HG03520 (cell line): Measurements from ENCODE around the gene NMT1.
"Not testable (repeated sequence)": the region's sequence is repeated elsewhere in the genome, so short reads cannot be mapped to it uniquely, and the experiment has no call there.

Experiments used
- ATAC-seq: cut with Tn5 transposase; IDR thresholded peaks from one replicate; pipeline ENCODE4 v1.9.1; 2021; ENCODE audit warnings: mild to moderate bottlenecking, moderate library complexity; ENCODE audit not compliant: unreplicated experiment

NMT1 gene

GRCh38 chr17:45035848-45036247 lies 25.3 kb upstream of the NMT1 start:
- ATAC-seq, result no peak

- no peak for ATAC-seq
These were observed 24.4 kb upstream of the NMT1 start for GRCh38 chr17:45036691-45037090.

- no peak for ATAC-seq
These were observed 22.1 kb upstream of the NMT1 start for GRCh38 chr17:45038728-45039634.

- ATAC-seq, result no peak
These were observed 20.7 kb upstream of the NMT1 start for GRCh38 chr17:45040459-45040858.

GRCh38 chr17:45042346-45043120 lies 18.6 kb upstream of the NMT1 start:
- ATAC-seq, result no peak

GRCh38 chr17:45043813-45044540 lies 17.1 kb upstream of the NMT1 start:
- ATAC-seq, result no peak

- ATAC-seq, result no peak
These were observed 14.5 kb upstream of the NMT1 start for GRCh38 chr17:45046537-45047125.

- no peak for ATAC-seq
These were observed 12.1 kb upstream of the NMT1 start for GRCh38 chr17:45048795-45049563.

GRCh38 chr17:45050481-45051059 lies 10.5 kb upstream of the NMT1 start:
- ATAC-seq, result no peak

GRCh38 chr17:45051060-45051719 lies 9.9 kb upstream of the NMT1 start, which contains the start of gene DCAKD:
Gene DCAKD (minus strand): TSS chr17:45051632. CDS start chr17:45034885, 16,747 bp downstream.
- ATAC-seq, result peak; percentile 95

GRCh38 chr17:45051720-45052051 lies 9.4 kb upstream of the NMT1 start:
- ATAC-seq, result not testable (repeated sequence)

- no peak for ATAC-seq
These were observed 8.9 kb upstream of the NMT1 start for GRCh38 chr17:45052052-45052772.

GRCh38 chr17:45060382-45060796 lies 728 bp upstream of the NMT1 start:
- ATAC-seq, result no peak

GRCh38 chr17:45061606-45062205 lies 589 bp downstream of the NMT1 start:
- ATAC-seq, result no peak

- no peak for ATAC-seq
These were observed 2.1 kb downstream of the NMT1 start for GRCh38 chr17:45063198-45063597.

- ATAC-seq, result no peak
These were observed 6.5 kb downstream of the NMT1 start for GRCh38 chr17:45067637-45068036.

GRCh38 chr17:45070001-45070400 lies 8.9 kb downstream of the NMT1 start:
- ATAC-seq, result no peak

GRCh38 chr17:45070809-45071208 lies 9.7 kb downstream of the NMT1 start:
- no peak for ATAC-seq
